Measurements from ENCODE around the gene MXRA7.
A peak's percentile ranks its signal among the peaks of the same experiment; 100 is the strongest.

Gene MXRA7

GRCh38 chr17:76677406-76677805, 33.4 kb downstream of the MXRA7 start:
- no peak for DNase-seq (ENCODE audit: low read depth)

- no peak for DNase-seq (ENCODE audit: low read depth)
Observed at GRCh38 chr17:76676629-76677028, 34.1 kb downstream of the MXRA7 start.

- DNase-seq (ENCODE audit: low read depth), result no peak
Observed at GRCh38 chr17:76675648-76676047, 35.1 kb downstream of the MXRA7 start.

DNA sequence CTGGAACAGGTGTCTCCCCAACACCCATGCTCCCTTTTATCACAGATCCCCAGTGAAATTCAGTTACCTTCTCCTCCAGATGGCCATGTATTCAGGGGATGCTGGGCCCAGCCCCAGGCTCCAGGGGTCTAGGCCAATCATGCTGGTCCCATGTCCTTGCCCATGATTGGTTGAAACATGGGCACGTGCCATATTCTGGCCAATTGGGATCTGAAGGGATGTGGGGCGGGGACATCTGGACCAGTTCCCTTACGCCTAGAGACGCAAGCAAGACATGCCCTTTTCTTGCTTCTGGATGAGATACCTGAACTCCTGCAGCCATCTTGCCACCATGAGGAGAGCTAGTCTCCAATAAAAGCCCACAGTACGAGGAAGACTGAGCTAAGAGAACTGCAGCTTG, 36.2 kb downstream of the MXRA7 start:
- DNase-seq (ENCODE audit: low read depth), result no peak

DNA sequence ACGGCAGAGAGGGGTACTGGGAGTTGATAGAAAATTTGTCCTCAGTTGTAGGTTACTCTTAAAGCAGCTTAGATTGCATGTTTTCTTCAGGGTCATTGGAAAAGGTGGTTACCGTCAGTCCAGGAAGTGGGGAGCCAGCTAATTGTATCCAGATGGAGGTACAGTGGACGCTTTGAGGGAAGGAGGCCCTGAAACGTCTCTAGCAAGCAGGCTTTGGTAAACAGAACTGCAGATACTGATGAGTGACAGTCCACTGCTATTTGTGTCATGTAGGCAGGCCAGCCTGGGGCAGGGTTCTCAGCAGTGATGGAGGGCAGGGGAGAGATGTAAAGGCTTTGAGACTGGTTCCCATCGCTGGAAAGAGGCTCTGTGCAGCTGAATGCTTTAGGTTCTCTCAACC, 37.0 kb downstream of the MXRA7 start:
- no peak for DNase-seq (ENCODE audit: low read depth)

GRCh38 chr17:76672892-76673291, 37.9 kb downstream of the MXRA7 start:
- no peak for DNase-seq (ENCODE audit: low read depth)

GRCh38 chr17:76672270-76672851, 38.4 kb downstream of the MXRA7 start:
- no peak for DNase-seq (ENCODE audit: low read depth)

DNA sequence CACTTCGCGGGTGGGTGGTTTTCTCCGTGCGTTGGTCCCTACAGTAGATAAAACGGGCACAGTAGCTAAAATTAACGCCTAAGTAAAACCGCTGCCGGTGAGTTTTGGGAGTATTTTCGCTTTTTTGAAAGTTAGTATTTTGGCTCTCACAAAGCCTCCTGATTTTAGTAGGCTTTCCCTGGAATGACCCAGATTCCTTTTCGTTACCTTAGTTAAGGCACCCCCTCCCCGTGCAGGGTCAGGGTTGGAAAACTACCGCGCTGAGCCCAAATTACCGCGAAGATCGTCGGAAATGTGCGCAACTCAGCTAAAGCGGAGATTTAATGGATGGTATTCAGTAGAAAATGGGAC, 38.9 kb downstream of the MXRA7 start:
- DNase-seq (ENCODE audit: low read depth), result no peak

DNA sequence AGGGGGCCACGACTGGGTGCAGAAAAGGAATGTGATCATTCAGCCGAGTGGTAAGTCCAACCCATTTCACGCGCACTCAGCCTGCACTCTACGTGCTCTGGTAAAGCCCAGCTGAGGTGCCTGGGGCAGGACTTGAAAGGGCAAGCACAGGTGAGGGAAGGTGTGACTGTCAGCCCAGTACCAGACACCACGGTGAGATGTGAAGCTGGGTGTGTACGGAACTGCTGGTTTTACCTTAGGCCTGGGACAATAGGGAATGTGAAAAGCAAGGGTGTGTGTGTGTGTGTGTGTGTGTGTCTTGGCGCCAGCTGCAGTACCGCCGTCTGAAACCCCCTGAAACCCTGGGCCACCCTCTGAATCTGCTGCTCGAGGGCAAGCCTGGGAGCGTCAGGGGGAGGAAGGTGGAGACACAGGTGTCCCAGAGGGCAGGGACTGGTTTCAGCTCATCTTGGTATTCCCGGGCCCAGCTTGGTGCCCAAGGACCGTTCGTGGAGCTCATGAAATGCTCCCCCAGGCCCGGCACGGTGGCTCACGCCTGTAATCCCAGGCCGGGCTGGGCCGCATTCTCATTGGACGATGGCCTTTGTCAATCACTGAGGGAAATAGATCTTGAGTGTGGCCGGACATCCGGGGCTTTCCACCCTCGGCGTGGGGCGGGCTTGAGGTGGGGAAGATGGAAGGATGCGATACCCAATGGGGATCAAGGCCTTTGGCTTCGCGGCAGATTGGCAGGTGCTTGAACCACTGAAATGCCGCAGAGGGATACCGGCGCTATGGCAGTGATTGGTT, 39.4 kb downstream of the MXRA7 start:
- DNase-seq (ENCODE audit: low read depth), result peak; percentile 99

- no peak for DNase-seq (ENCODE audit: low read depth)
Observed at GRCh38 chr17:76670718-76671122, 40.0 kb downstream of the MXRA7 start.

DNA sequence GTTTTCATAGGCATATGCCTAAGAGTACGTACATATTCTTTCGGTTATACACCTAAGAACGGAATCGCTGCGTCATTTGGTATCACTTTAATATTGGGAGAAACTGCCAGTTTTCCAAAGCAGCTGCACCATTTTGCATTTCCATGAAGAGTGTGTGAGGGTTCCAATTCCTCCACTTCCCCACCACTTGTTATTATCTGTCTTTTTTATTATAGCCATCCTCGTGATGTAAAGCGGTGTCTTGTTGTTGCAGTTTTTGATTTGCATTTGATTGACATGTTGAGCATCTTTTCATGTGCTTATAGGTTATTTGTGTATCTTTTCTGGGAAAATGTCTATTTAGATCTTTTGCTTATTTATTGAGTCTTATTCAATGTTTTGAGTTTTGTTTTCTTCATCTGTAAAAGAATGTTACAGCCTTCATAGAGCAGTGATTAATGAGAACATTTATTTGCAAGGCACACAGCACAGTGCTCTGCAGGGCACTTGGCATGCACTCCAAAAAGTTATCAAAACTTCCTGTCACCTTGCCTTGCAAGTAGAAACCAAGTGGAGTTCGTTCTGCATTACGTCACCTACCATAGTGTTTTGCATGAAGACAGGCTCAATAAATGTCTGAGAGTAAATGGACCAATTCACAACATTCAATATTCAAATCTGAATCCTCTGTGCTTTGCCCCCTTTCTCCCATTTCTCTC, 40.6 kb downstream of the MXRA7 start:
- no peak for DNase-seq (ENCODE audit: low read depth)

DNA sequence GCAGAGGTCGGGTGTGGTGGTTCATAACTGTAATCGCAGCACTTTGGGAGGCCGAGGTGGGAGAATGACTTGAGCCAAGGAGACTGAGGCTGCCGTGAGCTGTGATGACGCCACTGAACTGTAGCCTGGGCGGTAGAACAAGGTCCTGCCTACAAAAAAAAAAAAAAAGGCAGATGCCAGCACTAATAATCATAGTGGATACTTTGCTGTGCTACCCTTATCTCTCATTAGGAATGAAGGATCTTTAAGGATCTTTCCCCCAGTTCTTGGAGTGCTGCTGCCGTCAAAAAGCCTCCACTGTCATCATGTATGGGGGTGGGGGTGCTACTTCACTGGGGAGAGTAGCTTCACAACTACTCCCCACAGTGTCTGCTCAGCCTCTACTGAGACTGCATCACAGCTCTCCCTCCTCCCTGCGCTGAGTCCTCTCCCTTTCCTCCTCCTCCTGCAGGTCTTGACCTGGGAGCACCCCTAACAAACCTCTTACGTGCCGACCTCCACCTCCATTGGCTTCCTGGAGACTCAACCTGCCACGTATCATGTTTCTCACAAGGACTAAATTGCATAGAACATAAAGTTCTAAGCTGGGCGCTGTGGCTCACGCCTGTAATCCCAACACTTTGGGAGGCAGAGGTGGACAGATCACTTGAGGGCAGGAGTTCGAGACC, 42.8 kb downstream of the MXRA7 start:
- DNase-seq (ENCODE audit: low read depth), result no peak

DNA sequence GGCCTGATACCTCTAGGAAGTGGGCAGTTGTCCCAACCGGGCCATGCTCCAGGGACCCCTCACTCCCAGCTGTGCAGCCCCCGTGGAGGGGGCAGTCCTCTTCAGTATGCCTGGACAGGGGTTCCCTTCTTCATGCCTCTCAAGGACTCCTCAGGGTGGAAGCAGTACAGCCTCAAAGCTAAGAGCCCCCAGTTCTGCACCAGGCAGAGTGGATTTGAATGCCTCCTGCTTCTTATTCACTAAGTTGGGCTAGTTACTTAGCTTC, 43.3 kb downstream of the MXRA7 start:
- DNase-seq (ENCODE audit: low read depth), result no peak

DNA sequence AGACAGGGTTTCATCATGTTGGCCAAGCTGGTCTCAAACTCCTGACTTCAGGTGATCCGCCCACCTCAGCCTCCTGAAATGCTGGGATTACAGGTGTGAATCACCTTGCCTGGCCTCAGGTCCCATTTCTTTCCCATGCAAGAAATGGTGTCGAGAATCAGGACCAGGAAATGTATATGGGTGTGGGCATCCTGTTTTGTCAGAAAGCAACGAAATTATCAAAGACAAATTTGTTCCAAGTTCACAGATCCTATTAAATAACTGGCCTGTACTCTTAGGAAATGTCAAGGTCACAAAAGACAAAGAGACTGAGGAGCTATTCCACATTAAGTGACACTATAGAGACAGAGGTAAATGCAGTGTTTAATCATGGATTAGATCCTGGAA, 50.1 kb downstream of the MXRA7 start:
- DNase-seq (ENCODE audit: low read depth), result no peak

DNA sequence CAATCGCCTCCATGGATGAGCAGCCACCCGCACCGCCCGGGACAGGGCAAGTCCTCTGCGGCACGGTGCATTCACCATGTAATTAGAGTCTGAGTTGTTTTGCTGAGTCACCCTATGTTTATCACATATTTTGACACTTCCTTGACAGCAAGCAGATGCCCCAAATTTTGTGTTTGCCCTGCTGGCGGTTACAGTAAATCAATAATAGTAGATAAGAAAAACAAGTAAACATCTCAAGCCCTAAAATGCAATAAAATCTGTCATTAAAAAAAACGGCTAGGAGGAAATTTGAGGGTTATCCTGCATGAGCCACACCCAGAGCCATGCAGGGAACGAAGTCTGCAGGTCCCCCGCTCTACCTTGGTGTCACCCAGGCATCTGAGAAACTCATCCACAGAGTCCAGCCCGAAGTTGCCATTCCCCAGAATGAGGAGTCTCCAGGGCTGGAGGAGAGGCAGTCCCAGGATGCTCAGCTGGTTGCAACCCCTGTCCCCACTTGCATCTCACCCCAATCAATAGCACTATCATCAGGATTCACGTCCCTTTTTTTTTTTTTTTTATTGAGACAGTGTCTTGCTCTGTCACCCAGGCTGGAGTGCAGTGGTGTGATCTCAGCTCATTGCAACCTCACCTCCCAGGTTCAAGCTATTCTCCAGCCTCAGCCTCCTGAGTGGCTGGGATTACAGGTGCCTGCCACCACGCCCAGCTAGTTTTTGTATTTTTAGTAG, 50.7 kb downstream of the MXRA7 start:
- DNase-seq (ENCODE audit: low read depth), result no peak

GRCh38 chr17:76658242-76658662, 52.5 kb downstream of the MXRA7 start:
- no peak for DNase-seq (ENCODE audit: low read depth)

- DNase-seq (ENCODE audit: low read depth), result no peak
Observed at GRCh38 chr17:76657505-76658241, 53.1 kb downstream of the MXRA7 start.

GRCh38 chr17:76654408-76654807, 56.4 kb downstream of the MXRA7 start:
- no peak for DNase-seq (ENCODE audit: low read depth)

GRCh38 chr17:76650504-76650903, 60.3 kb downstream of the MXRA7 start:
- DNase-seq (ENCODE audit: low read depth), result no peak

DNA sequence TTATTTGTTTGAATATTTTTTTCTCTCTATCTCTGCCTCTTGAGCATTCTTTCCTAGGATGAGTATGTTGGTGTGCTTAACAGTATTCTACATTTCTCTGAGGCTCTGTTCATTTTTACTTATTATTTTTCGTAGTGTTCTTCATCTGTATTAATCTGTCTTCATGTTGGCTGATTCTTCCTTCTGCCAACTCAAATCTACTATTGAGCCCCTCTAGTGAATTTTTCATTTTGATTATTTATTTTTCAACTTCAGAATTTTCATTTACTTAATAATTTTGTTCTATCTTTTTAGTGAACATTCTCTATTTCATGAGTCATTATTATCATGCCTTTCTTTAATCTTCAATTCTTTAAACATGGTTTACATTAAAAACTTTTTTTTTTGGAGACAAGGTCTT, 64.1 kb downstream of the MXRA7 start:
- no peak for DNase-seq (ENCODE audit: low read depth)

DNA sequence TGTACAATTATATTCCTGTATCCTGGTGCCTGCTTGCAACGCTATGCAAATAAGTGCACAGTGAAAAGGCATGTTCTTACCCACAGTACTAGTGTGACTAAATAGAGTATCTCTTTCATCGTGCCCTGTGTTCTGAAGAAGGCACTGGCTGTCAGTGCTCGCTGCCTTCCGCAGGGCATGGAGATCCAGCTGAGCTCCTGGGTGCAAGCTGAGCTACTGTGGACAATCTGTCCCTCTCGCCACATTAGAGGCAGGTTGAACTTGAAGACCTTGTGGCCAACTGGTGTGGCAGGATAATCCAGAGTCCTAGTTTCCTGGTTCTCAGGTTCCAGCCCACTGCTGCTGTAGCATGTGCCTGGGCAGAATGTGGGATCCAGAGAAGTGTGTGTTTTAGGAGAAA, 65.3 kb downstream of the MXRA7 start:
- no peak for DNase-seq (ENCODE audit: low read depth)

- DNase-seq (ENCODE audit: low read depth), result no peak
Observed at GRCh38 chr17:76644995-76645394, 65.8 kb downstream of the MXRA7 start.

Data from fibroblast of the conjunctiva (primary cell).